ENCODE data around the gene TKT. TPM values are rescaled to one million over a fixed set of nuclear protein-coding genes. Genes with fewer than 3 reads are reported as not detected.

Gene TKT
- total RNA-seq, 6 experiments from 2014 or later: 98.9 to 257 (median 146) TPM

GRCh38 chr3:53217175-53217574 is 38.6 kb downstream of the TKT start:
- TF ChIP-seq POLR2A (IDR thresholded peaks at IDR 0.05) (no peak), CTCF (IDR thresholded peaks at IDR 0.05) (no peak)

GRCh38 chr3:53216723-53217122 is 39.1 kb downstream of the TKT start:
- 28% methylated on average over 3 of the region's 3 CpGs for WGBS (ENCODE audit: insufficient coverage, low coverage, low lambda C conversion rate, missing lambda C conversion rate)
- Histone ChIP-seq H3K4me3 (no peak overlapping the region), H3K9me3 (no peaks in the 10 kb centered on the region), H3K36me3 (no peaks in the 10 kb centered on the region), H3K27me3 (no peaks in the 10 kb centered on the region), H3K27ac (no peak overlapping the region), H3K4me1 (no peaks in the 10 kb centered on the region)
- DNase-seq (no peak), ATAC-seq (no peak)
- intact Hi-C loops (cut with DNase I): no loop called here
- TF ChIP-seq POLR2A (IDR thresholded peaks at IDR 0.05): no peak
- TF ChIP-seq CTCF (IDR thresholded peaks at IDR 0.05): no peak

More at GRCh38 chr3:53217175-53217574, 38.6 kb downstream of the TKT start:
- DNase-seq (no peak), ATAC-seq (no peak)
- Histone ChIP-seq H3K9me3 (no peaks in the 10 kb centered on the region), H3K36me3 (no peaks in the 10 kb centered on the region), H3K4me1 (no peaks in the 10 kb centered on the region), H3K27me3 (no peaks in the 10 kb centered on the region), H3K27ac (no peak overlapping the region), H3K4me3 (no peak overlapping the region)
- intact Hi-C loops (cut with DNase I): no loop called here
- 91% methylated on average over 1 of the region's 2 CpGs for WGBS (ENCODE audit: insufficient coverage, low coverage, low lambda C conversion rate, missing lambda C conversion rate)

DNA sequence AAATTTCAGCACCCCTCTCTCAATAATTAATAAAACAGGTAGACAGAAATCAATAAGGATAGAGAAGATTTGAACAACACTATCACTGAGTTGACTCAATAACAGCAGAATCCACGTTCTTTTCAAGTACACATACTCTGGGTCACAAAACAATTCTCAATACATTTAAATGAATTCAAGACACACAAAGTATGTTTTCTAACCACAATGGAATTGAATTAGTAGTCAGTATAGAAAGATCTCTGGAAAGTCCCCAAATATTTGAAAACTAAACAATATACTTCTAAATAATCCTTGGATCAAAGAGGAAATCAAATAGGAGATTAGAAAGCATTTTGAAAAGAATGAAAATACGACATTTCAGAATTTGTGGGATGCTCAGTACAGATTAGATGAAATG is 40.0 kb downstream of the TKT start:
- H3K27me3 ChIP-seq: no peaks in the 10 kb centered on the region
- H3K4me3 ChIP-seq: no peak overlapping the region
- intact Hi-C loops (cut with DNase I): no loop called here
- H3K27ac ChIP-seq: no peak overlapping the region
- TF ChIP-seq POLR2A (IDR thresholded peaks at IDR 0.05) (no peak), CTCF (IDR thresholded peaks at IDR 0.05) (no peak)
- WGBS (ENCODE audit: insufficient coverage, low coverage, low lambda C conversion rate, missing lambda C conversion rate): 44% methylated on average over 2 of the region's 2 CpGs
- no peak for DNase-seq
- no peaks in the 10 kb centered on the region for H3K4me1 ChIP-seq
- H3K36me3 ChIP-seq: no peaks in the 10 kb centered on the region
- no peak for ATAC-seq
- no peaks in the 10 kb centered on the region for H3K9me3 ChIP-seq

DNA sequence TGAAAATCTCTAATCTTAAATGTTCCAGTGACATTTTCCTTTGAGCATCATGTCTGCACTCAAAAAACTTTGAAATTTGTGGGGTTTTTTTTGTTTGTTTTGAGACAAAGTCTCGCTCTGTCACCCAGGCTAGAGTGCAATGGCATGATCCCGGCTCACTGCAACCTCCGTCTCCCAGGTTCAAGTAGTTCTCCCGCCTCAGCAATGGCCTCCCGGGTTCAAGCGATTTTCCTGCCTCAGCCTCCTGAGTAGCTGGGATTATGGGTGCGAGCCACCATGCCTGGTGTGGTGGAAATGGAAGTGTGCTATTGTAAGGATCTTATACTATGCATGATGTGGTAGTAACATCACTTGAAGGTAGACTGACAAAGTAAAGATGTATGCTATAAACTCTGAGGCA is 42.5 kb downstream of the TKT start:
- no peaks in the 10 kb centered on the region for H3K27me3 ChIP-seq
- ATAC-seq: no peak
- H3K4me1 ChIP-seq: no peaks in the 10 kb centered on the region
- DNase-seq: no peak
- no peak overlapping the region for H3K27ac ChIP-seq
- intact Hi-C loops (cut with DNase I): no loop called here
- TF ChIP-seq POLR2A (IDR thresholded peaks at IDR 0.05) (no peak), CTCF (IDR thresholded peaks at IDR 0.05) (no peak)
- H3K4me3 ChIP-seq: no peak overlapping the region
- 82% methylated on average over 7 of the region's 7 CpGs for WGBS (ENCODE audit: insufficient coverage, low coverage, low lambda C conversion rate, missing lambda C conversion rate)
- H3K36me3 ChIP-seq: no peaks in the 10 kb centered on the region
- H3K9me3 ChIP-seq: peaks cover 0 to 2% (median 0%) of the 10 kb centered on the region in 4 donors

Data from right lobe of liver (tissue), 6 donors.